ENCODE measurements around the gene PYGO2.
"Not testable (repeated sequence)": the region's sequence is repeated elsewhere in the genome, so short reads cannot be mapped to it uniquely, and the experiment has no call there.

The PYGO2 gene

GRCh38 chr1:154908937-154909336 lies 52.6 kb downstream of the PYGO2 start:
- DNase-seq (ENCODE audit: low spot score) = no peak

GRCh38 chr1:154908129-154908528 lies 53.5 kb downstream of the PYGO2 start:
- not testable (repeated sequence) for DNase-seq (ENCODE audit: low spot score)

Measured in kidney tubule cell (primary cell).